HG03139 (cell line): ENCODE measurements around the gene CELSR2.
"Not testable (repeated sequence)": the region's sequence is repeated elsewhere in the genome, so short reads cannot be mapped to it uniquely, and the experiment has no call there.

Experiments used
- ATAC-seq: cut with Tn5 transposase; IDR thresholded peaks from one replicate; pipeline ENCODE4 v1.9.1; 2021; ENCODE audit not compliant: unreplicated experiment

CELSR2 gene

DNA sequence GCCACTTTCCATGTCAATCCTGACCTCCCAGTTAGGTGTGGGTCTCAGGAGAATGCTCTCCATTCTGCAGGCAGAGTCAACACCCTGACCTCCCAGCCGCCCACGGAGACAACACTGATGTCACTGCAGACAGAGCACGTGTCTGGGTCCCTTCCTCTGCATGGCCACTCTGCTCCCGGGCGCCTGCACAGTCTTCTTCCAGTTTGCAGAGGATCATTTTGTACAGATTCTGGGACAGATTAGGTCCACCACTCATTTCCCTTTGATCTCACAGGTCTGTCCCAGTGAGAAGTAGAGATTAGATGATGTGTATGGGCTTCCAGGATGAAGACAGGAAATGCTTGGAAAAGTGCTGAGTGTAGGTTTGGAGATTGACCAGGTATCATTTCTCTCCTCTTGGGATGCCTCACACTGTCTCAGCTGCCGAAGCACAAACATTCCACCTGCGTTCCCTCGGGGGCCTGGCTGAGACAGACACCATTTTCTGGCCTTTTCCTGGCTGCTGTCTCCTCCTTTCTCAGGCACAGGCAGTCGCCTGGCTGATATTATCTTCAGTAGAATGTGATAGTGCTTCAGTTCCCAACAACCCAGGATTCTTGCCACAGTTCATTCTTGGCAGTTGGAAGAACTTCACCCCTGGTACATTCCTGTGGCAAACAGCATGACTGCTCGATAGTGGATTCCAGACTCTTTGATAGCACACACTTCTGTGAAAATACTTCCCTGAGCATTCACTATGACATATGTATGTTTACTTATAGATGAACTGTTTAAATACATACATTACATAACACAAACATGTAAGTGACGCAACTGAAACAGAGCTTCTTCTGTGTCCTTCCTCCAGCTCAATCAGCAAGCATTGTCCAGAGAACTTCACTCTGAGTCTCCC is 49.6 kb downstream of the CELSR2 start:
- no peak for ATAC-seq

DNA sequence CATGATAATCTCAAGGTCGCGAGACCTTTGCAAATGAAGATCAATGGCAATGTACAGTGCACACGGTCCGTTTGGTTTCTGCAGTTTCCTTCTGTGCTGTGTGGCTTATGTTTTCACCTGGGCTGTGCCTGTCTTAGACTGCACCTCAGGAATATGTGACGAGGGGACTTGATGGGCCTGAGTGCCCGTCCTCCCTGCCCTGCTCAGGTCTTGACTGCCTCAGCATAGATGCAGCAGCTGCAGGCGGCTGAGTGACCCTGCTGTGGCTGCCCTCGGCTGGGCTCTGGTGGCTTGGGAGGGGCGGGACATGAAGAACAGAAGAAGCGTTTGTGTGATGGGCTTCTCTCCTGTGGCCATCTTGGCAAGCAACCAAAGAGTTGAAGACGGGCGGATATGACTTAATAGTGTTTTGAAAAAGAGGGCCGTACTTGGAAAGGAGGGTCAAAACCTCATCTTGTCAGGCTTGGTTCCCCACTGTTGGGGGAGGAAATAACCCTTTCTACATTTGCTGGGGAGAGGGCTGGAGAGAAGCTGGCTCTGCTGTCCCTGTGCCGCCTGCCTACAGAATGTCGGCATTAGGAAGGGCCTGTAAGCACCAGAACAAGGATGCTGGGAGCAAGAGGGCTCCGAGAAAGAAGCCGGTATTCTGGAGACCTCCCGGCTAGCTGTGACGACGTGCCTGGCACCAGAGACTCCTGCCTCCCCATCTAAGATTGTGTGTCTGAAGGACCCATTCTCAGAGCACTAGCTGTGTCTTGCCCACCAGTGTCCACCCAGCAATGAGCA is 50.4 kb downstream of the CELSR2 start:
- ATAC-seq = no peak

DNA sequence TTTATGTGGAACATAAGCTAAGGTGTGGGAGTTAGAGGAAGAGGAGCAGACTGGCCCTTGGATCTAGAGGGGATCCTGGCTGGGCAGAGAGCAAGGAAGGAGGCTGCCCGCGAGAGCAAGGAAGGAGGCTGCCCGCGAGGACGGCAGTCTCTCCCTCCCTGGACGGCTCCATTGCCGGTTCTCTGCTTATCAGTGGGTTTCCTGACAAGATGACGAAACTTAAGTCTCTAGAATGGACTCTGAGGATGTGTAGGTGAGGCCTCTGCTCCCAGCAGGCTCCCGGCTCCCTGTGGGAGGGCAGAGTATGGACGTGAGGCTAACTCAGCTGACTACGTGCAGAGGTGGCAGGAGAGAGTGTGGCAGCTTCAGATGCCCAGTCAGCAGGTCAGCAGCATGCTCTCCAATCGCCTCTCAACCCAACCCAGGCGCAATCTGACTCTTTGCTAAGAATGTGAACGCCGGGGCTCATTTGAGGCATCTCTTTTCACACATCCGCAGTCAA is 51.4 kb downstream of the CELSR2 start:
- ATAC-seq = no peak

- ATAC-seq = no peak
Measured at GRCh38 chr1:109301874-109302273, 52.5 kb downstream of the CELSR2 start.

- ATAC-seq = no peak
Measured at GRCh38 chr1:109304226-109304920, 55.0 kb downstream of the CELSR2 start.

- not testable (repeated sequence) for ATAC-seq
Measured at GRCh38 chr1:109305991-109306390, 56.7 kb downstream of the CELSR2 start.

- no peak for ATAC-seq
Measured at GRCh38 chr1:109306832-109307273, 57.5 kb downstream of the CELSR2 start, which contains the start of gene MYBPHL. Gene MYBPHL, minus strand, starts transcription at chr1:109307011. Its CDS starts 20 bp downstream, at chr1:109306991.

DNA sequence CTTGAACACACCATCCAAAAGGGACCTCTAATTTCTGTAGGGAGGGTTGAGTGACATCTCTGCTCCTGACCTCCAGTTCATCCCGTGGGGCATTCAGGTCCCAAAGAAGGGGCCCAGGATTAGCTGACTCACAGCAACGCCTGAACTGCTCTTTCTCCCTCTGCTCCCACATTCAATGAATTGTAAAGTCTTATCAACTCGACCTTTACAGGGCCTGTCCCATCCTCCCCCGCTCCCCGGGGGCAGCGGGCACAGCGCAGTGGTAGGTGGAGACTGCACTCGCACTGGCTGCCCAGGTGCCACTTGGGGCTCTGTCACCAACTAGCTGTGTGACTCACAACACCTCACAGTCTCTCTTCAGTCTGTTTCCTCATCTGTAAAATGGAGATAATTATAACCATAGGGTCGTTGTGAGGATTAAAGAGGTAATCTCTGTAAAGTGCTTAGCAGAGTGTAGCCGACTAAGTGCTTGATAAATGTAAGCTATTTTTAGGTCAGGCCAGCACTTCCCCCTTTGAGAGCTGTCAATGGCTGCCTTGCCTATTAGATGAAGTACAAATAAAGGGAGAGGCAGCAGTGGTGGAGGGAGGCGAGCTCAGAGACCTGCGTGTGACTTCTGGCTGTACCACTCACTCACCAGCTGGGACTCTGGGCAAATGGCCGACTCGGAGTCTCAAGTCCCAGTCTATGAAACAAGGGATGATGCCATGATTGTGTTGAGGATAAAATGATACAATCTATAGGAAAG is 58.1 kb downstream of the CELSR2 start:
- ATAC-seq = no peak

DNA sequence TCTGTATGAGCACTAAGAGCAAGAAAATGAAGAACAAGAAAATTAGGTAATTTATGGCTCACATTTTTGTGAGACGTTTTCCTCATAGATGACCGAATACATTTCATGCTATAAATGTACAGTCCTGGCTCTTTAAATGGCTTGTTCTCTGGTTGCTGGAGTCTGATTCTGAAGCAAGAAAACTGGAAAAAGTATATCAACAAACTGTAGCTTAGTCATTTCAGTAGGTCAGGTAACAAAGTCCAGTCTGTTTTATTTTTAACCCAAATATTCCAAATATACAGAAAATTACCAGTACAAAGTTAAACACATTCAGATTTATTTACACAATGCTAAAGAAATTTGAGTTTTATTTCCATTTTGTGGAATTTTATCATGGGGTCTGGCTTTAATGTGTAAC is 60.0 kb downstream of the CELSR2 start:
- ATAC-seq = no peak

- no peak for ATAC-seq
Measured at GRCh38 chr1:109312246-109312645, 62.9 kb downstream of the CELSR2 start.

DNA sequence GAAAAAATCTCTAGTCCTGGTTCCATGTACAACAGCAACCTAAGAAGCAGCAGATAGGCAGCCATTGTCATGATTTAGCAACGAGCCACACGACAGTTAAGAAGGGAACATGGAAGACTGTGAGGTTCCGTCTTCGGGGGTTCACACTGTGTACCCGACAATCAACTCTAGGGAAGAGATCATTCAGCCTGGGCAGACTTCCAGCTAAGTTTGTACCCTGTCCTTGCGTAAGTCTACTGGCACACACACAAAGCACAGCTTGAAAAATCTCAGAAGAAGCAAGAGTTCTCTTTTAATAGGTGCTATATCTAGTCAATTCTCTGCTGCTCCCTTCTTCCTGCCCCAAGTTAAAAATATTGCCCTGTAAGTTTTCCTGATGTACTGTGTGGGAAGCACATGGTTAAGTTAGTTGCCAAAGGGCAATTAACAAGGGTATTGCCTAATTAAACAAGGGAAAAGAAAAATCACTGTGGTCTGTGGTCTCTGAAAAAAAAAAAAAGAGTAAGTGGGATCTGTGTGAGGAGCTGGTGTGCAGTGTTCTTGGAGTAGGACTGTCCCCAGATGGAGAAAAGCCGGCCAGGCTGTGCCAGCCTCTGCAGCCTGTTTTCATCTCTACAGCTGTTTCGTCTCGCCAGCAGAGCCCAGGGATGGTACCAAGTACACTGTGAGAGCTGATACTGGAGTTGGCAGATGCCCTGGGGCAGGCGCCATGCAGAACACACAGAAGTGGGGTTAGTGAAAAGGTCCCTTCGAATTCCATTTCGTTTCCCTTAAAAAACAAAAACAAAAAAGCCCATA is 63.8 kb downstream of the CELSR2 start:
- no peak for ATAC-seq

DNA sequence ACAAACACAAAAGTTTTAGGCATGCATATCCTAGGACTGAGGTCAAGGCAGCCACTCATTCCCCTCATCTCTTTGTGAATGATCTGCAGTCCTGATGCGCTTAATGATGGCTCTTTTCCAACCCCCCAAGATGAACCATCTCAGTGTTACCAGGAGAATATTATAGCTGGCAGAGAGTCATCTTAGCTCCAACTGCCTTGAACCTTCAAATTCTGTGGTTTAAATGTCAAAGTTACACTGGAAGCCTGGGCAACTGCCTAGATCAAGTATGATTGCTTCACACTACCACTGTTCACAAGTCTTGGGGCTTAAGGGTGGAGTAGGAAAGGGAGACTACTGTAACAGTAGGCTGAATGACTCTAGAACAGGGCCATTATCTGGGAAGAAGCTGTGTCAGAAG is 65.5 kb downstream of the CELSR2 start:
- no peak for ATAC-seq

GRCh38 chr1:109315288-109315687 is 65.9 kb downstream of the CELSR2 start:
- no peak for ATAC-seq

DNA sequence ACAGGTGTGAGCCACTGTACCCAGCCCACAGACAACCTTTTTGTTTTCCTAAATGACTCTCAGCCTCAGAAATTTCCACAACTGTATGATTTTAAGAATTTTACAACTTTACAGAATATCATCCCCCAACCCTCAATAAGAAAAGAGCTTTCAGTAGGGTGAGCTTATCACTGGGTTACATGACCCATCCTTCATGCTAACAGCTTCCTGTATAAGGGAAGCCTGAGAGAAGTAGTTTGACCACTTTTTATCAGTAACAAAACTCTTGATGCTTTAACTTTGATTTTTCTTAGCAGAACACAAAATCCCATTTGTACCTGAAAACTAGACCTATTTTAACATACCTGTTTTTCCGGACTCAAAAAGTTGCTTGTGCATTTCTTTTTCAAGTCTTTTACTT is 67.2 kb downstream of the CELSR2 start:
- no peak for ATAC-seq

GRCh38 chr1:109319114-109319513 is 69.8 kb downstream of the CELSR2 start:
- ATAC-seq = no peak

- ATAC-seq = no peak
Measured at GRCh38 chr1:109322974-109323373, 73.6 kb downstream of the CELSR2 start.
